Measurements from ENCODE around the gene SLC7A6. TPM values are rescaled to one million over a fixed set of nuclear protein-coding genes. Genes with fewer than 3 reads are reported as not detected.

The SLC7A6 gene
- total and polyA plus RNA-seq, 2 of the 8 experiments (the other 6 are each of a cell fraction or from before 2014, with no cell fraction given), result 28.0 to 37.8 TPM

DNA sequence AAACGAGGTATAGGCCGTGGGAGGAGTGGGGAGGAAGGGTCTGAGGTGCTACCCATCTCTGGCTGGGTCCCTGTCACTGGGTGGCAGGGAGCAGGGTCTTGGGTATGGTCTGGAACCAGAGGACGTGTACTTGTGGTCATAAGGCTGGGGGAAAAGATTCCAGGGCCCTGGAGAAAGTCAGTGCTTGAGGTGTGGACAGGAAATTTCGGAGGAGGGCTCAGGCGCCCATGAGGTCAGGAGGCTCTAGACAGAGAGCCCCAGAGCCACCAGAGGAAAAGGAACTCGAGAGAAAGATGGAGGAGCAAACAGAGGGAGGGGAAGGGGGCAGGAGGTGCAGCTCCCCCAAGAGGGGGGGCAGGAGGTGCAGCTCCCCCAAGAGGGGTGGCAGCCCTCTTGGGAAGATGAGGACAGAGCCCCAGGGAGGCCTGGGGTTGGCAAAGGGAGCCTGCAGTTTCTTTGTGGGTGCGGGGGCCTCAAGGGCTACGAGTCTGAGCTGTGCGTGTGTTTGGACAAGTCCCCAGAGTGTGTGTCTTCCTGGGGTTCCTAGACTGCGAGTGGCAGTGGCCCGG, 683 bp upstream of the SLC7A6 start:
- H3K79me2 ChIP-seq (ENCODE audit: control insufficient read depth in 1 of 2, insufficient read depth in 2 of 2, low read length in 2 of 2), result peaks cover 0 to 10% of the 10 kb centered on the region in 2 experiments; a peak in 2 of 4 replicates
- H3K27ac ChIP-seq (ENCODE audit: low read depth, low read length), result no peak overlapping the region
- no peak overlapping the region for H2BK120ac ChIP-seq (replicated peaks; ENCODE audit: low read depth, low read length)
- no peak overlapping the region for H2BK20ac ChIP-seq (ENCODE audit: low read length)
- peak overlapping the region; percentile 84 to 88 for H3K4me2 ChIP-seq (ENCODE audit: insufficient read depth in 1 of 2, low read depth in 2 of 2, low read length in 2 of 2)
- no peak overlapping the region for H4K5ac ChIP-seq (ENCODE audit: insufficient read length, low read depth, low read length)
- no peaks in the 10 kb centered on the region for H3K9me3 ChIP-seq (ENCODE audit: insufficient read depth in 2 of 2, low read depth in 1 of 2, low read length in 1 of 2)
- H4K20me1 ChIP-seq (replicated peaks in 1 of 2; ENCODE audit: control insufficient read depth in 1 of 2, insufficient read depth in 2 of 2, low read length in 2 of 2), result peaks cover 0 to 2% of the 10 kb centered on the region in 2 experiments
- H3K27me3 ChIP-seq (replicated peaks in 1 of 4; ENCODE audit: control insufficient read depth in 3 of 4, extremely low read depth in 1 of 4, insufficient read depth in 3 of 4, low read length in 3 of 4), result peaks cover 0 to 11% (median 1%) of the 10 kb centered on the region in 4 experiments; a peak in 3 of 7 replicates
- 52% methylated on average over 11 of the region's 11 CpGs; no CpG with 5 or more reads in 1 of the 2 experiments for WGBS, 2 experiments (ENCODE audit: extremely low coverage in 1 of 2, insufficient coverage in 1 of 2, insufficient read length in 1 of 2, insufficient replicate concordance in 2 of 2, low coverage in 1 of 2, low lambda C conversion rate in 2 of 2, missing lambda C conversion rate in 1 of 2)
- DNase-seq (ENCODE audit: low read depth in 1 of 2, low spot score in 2 of 2) (no peak), FAIRE-seq (no peak)
- H3K79me1 ChIP-seq (ENCODE audit: low read depth, low read length), result no peaks in the 10 kb centered on the region
- no peak overlapping the region for H2BK5ac ChIP-seq (ENCODE audit: low read depth, low read length)
- TF ChIP-seq KDM4A (IDR thresholded peaks at IDR 0.05; ENCODE audit: low read depth, low read length, severe bottlenecking) (no peak), KDM5A (IDR thresholded peaks at IDR 0.05; ENCODE audit: low read length) (no peak), HDAC2 (IDR thresholded peaks at IDR 0.05; ENCODE audit: borderline replicate concordance in 1 of 2, low read depth in 2 of 2, low read length in 2 of 2) (0 out of 4 replicates have a peak, but pooled peaks of 1 of the 2 experiments have one; percentile 18), KDM1A (IDR thresholded peaks at IDR 0.05; ENCODE audit: borderline replicate concordance, low read length) (peak; percentile 76; the same call in 1 of the 2 replicates)
- TF ChIP-seq, protein P1, sequence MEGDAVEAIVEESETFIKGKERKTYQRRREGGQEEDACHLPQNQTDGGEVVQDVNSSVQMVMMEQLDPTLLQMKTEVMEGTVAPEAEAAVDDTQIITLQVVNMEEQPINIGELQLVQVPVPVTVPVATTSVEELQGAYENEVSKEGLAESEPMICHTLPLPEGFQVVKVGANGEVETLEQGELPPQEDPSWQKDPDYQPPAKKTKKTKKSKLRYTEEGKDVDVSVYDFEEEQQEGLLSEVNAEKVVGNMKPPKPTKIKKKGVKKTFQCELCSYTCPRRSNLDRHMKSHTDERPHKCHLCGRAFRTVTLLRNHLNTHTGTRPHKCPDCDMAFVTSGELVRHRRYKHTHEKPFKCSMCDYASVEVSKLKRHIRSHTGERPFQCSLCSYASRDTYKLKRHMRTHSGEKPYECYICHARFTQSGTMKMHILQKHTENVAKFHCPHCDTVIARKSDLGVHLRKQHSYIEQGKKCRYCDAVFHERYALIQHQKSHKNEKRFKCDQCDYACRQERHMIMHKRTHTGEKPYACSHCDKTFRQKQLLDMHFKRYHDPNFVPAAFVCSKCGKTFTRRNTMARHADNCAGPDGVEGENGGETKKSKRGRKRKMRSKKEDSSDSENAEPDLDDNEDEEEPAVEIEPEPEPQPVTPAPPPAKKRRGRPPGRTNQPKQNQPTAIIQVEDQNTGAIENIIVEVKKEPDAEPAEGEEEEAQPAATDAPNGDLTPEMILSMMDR (IDR thresholded peaks at IDR 0.05; ENCODE audit: control extremely low read depth in 1 of 3, insufficient read depth in 1 of 3, low read depth in 1 of 3, low read length in 3 of 3), result peak in 1 of 3 experiments; percentile 27; a peak in 2 of 4 replicates
- no peak overlapping the region for H3K18ac ChIP-seq (ENCODE audit: extremely low read depth, low read length)
- peak overlapping the region; percentile 68 for H4K8ac ChIP-seq (ENCODE audit: extremely low read depth, insufficient read depth, low read length)
- no peak overlapping the region for H3K56ac ChIP-seq (replicated peaks; ENCODE audit: insufficient read length, low read depth, low read length)
- H3K4me3 ChIP-seq (ENCODE audit: extremely low read depth in 1 of 4, insufficient read depth in 2 of 4, low read depth in 3 of 4, low read length in 4 of 4), result peak overlapping the region; percentile 78 to 97 (median 84)
- H3K36me3 ChIP-seq (ENCODE audit: control insufficient read depth in 2 of 4, insufficient read depth in 4 of 4, low read length in 3 of 4), result peaks cover 0 to 4% (median 2%) of the 10 kb centered on the region in 4 experiments; a peak in 5 of 8 replicates
- peak overlapping the region in 2 of 4 experiments; percentile 63 to 75; a peak in 2 of 7 replicates for H3K9ac ChIP-seq (replicated peaks in 1 of 4; ENCODE audit: extremely low read depth in 1 of 4, low read depth in 3 of 4, low read length in 3 of 4)
- H2AFZ ChIP-seq (ENCODE audit: low read length), result no peak overlapping the region
- H3K4ac ChIP-seq (replicated peaks; ENCODE audit: insufficient read length, low read depth, low read length), result no peak overlapping the region
- peaks cover 10% of the 10 kb centered on the region; the same call in 1 of the 2 replicates for H3K23me2 ChIP-seq (ENCODE audit: low read depth, low read length)
- ChIA-PET CTCF (ENCODE audit: partially characterized antibody) (interaction anchor here (0.6 to 9.0 kb wide), 31 partner anchors 8 to 1022 kb away, joined by 3 to 233 read pairs (median 4); partner anchors contain the start of genes PLA2G15, PRMT7 and SLC7A6OS), POLR2A (ENCODE audit: partially characterized antibody) (interaction anchor here (0.6 to 3.0 kb wide), 12 partner anchors 9 to 97 kb away, joined by 3 to 22 read pairs (median 6); partner anchors contain the start of genes ESRP2, PRMT7 and SLC7A6OS)
- peak overlapping the region; percentile 81; the same call in 1 of the 2 replicates for H2BK15ac ChIP-seq (ENCODE audit: low read length)
- H3K4me1 ChIP-seq (replicated peaks in 1 of 4; ENCODE audit: control insufficient read depth in 3 of 4, insufficient read depth in 4 of 4, low read length in 3 of 4), result peaks cover 0 to 3% (median 2%) of the 10 kb centered on the region in 4 experiments; a peak in 5 of 7 replicates
- H2AK5ac ChIP-seq (ENCODE audit: low read depth, low read length), result no peak overlapping the region
- H2BK12ac ChIP-seq (ENCODE audit: low read depth, low read length), result no peak overlapping the region
- no peak overlapping the region for H4K91ac ChIP-seq (replicated peaks; ENCODE audit: insufficient read length, low read length)
- no peak overlapping the region for H3K23ac ChIP-seq (ENCODE audit: insufficient read length)
- H3K14ac ChIP-seq (ENCODE audit: insufficient read length), result no peak overlapping the region
